Hematopoietic multipotent progenitor cell treated with erythropoietin and hydrocortisone succinate and interleukin-3 and kit ligand, for 17 days (in vitro differentiated cells): ENCODE data around the gene IRGC.
"Not testable (repeated sequence)": the region's sequence is repeated elsewhere in the genome, so short reads cannot be mapped to it uniquely, and the experiment has no call there.

ENCODE experiments used
- DNase-seq: peaks from one replicate; pipeline ENCODE4 v3.0.0-alpha.2; 2015; ENCODE audit warnings: low spot score

Gene IRGC

DNA sequence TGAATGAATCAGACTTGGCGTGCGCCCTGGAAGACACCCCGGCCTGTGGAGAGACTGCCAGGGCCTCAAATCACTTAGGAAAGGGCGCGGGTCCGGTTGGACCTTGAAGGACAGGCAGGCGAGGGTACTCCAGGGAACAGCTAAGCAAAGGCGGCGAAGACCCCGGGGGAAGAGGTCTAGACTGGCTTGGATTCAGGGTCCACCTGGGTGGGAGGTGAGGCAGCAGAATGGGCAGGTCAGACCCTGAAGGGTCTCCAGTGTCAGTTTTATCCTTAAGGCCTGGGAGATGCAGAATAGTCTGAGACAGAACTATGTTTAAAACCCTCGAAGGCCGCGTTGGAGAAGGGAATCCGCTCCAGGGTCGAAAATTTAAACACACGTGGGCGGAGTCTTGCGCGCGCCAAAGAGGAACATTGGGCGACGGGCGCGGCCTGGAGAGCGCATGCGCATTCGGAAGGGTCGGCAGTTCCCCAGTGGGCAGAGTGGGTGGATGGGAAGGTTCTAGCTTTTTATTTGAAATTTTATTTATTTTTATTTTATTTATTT, 39.5 kb downstream of the IRGC start:
- peak; percentile 78 for DNase-seq

DNA sequence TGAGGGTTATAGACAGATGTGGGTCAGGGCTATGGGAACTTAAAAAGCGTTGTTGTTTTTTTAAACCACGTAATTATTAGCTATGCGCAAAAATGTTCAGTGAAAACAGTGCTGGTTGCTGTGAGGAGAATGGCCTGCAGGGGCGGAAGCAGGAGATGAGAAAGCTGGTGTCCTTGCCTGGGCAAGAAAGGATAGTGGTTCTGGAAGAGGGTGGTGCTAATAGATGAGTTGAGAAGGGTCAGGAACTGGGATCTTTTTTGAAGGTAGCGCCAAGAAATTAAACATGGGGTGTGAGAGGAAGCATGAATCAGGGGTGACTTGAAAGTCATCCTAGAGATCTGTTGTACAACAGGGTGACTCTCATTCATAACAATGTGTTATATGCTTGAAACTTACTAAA, 43.6 kb downstream of the IRGC start:
- DNase-seq: no peak

DNA sequence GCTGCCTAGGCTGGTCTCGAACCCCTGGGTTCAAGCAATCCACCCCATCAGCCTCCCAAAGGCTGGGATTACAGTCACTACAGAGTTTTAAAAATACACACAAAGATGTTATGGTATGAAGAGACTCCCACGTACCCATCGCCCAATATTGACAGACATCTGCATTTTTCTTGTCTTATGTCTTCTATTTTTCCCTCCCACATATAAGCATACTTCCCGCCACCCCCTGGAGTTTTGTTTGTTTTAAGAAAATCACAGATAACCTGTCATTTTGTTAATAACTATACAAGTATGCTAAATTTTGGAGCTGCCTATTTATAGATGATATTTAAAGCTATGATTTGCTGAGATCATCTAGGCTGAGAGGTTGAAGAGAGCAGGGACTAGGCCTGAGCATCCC, 45.1 kb downstream of the IRGC start:
- DNase-seq: no peak

DNA sequence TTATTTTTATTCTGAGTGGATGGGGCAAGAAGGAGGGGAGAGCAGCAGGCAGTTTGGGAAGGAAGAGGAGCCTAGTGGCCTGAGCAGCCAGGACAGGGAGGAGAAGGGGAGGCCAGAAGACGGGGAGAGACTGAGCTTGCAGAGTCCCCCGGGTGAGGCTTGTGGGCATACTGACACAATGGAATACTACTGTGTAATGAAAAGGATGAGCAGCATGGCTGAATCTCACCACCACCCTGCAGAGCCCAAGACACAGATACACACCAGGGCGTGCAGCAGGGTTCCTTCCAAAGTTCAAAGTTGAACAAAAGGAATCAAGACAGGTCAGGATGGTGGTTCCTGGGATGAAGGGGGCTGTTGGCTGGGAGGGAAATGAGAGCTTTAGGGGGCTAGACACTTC, 46.9 kb downstream of the IRGC start:
- no peak for DNase-seq

DNA sequence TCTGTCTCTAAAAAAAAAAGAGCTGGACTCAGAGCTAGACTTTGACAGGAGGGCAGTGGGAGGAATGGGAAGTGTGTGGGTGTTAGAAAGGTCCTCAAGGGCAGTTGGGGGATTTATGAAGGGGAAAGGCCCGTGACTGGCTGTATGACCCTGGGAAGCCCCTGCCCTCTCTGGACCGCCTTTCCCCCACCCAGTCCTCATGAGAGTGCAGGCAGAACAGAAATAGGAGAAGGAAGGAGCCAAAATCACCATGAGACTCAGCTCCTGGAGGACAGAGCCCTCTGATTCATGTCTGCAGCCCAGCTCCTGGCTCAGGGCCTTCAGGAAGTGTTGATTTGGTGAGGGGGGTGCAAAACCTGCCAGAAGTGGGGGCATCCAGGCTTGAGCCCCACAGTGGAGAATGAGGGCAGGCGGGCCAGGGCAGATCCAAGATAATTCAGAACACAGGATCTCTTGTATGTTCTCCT, 47.6 kb downstream of the IRGC start:
- DNase-seq: no peak

DNA sequence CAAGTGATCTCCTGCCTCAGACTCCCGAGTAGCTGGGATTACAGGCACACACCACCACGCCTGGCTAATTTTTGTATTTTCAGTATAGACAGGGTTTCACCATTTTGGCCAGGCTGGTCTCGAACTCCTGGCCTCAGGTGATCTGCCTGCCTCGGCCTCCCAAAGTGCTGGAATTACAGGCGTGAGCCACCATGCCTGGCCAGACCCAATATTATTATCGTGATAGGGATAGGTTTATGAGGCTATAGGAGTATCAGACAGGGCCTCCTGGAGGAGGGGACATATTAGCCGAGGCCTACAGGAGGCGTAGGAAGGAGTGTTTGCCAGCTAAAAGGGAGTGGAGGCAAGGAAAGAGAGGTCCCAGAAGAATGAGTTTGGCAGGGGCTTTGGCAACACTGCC, 48.8 kb downstream of the IRGC start:
- not testable (repeated sequence) for DNase-seq

DNA sequence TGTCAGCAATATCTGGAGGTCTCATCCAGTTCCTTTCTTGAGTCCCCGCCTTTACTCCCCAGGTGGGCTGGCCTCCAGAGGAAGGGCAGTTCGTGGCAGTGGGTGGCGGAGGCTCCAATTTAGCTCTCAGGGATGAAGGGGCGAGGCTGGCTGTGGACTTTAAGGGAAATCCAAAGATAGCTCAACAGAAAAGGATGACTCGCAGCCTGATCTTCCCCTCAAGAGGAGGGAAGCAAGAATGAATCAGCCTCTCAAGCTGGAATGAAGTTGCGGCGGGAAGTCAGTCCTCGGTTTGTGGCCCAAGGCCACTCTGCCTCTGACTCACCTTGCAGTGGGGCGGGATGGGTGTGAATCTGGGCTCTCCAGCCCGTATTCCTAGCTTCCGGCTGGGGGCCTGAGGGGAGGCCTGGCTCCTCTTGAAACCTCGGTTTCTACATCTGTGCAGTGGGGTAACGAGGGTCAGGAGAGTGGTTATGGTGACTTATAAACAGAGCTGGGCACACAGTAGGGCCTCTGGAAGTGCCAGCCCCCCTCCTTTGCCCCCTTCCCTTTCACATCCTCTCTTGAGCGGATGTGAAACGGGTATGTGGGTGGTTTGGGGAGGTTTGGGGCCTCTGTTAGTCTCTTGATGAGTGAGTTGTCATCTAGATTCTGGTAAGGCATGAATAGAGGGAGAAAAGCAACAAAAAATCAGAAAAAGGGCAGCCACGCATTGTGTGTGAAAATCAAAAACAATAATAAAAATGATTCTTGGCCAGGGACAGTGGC, 49.4 kb downstream of the IRGC start:
- DNase-seq: no peak

DNA sequence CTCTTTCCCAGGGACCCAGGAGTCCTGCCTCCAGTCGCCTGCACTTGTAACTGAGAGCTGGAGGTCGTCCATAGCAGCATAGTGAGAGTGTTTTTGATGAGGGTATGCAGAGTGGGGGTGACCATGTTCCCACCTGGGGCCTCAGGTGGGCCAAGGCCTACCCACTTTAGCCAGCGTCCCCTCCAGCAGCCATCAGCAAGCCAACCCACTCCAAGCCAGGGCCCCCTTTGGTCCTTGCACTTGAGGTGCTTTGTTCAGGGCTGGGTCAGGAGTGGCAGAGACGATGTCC, 50.8 kb downstream of the IRGC start:
- no peak for DNase-seq

DNA sequence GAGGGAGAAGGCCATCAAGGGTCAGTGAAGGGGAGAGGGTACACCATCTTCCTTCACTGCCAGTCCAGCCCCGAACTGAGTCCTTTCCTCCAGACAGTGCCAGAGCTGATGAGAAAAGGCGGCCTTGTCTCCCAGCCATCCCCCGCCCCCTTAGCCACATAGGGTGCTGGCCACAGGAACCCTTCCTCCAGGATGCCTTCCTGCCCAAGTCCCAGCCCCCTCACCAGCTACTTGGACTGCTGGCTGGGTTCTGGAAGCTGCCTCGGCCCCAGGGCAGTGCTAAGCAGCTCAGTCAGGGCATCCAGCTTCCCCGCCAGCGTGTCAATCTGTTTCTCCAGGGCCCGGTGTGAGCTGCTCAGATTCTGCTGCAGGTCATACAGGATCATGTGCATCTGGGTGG, 51.4 kb downstream of the IRGC start:
- no peak for DNase-seq

DNA sequence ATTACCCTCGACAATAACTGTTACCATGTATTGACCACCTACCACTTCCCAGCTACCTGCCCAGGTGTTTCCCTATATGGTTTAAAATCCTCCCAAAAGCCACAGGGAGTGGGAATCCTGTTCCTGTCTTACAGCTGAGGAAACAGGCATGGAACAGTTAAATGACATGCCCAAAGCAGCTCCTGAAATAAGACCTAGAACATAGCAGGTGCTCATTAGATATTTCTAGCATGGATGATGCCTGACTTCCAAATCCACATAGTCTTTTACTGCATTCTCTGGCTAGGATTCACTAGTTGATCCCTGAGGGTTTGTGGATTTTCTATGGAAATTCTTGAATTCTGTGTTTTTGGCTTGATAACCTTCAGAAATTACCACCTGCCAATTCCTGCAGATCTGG, 51.9 kb downstream of the IRGC start:
- no peak for DNase-seq

DNA sequence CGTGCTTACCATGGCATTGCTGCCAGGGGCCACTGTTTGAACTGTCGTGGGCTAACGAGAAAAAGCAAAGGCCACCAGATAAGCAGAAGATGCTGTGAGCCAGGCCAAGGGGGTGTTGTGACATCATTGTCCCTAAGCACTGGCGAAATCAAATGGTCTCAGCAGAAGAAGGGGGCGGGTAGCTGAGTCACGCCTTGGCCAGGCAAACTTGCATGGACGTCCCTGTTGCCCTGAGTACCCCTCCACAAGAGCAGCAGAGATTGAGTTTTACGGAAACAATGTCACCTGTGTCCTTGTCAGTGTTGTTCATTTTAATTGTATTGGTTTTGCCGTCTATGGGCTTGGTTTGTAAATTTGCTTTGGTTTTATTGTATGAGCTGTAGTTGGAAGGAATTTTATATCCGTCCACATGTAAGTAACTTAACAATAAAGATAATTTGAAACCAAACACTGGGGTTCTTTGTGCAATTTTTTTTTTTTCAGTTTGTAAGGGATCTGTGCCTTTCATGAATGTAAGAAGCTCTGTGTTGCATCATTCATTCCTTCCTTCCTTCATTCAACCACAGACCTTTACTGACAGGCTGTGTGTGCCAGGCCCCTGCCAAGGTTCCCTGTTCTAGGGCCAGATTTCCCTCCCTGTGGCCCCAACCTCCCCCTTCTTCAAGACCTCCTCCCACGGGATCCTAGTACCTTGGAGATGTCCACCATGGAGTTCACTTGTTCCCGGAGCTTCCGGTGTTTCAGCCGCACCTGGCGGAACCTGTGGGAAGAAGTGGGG, 52.6 kb downstream of the IRGC start:
- DNase-seq: no peak

DNA sequence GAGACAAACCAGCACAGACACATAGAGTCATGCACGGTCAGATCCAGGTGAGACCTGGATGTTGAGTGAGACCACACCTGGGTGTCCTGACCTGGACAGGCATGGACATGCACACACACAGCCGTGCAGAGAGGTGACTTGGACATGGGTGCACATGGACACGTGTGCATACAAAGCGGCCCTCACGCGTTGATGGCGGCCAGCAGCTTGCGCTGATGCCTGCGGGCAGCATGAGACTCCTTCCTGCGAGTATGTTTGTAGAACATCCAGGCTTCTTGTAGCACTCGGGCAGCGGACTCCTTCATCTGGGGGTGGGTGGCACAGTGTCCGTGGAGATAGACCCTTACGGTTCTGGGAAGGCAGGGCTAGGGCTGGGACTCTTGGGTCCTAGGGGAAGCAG, 53.4 kb downstream of the IRGC start:
- DNase-seq: no peak
